ENCODE data around the gene PRXL2A.
"Not testable (repeated sequence)": the region's sequence is repeated elsewhere in the genome, so short reads cannot be mapped to it uniquely, and the experiment has no call there.

Gene PRXL2A

GRCh38 chr10:80408242-80409101 is at the start of gene PRXL2A:
Gene PRXL2A, plus strand, starts transcription at chr10:80408551. Its CDS starts 11,917 bp downstream, at chr10:80420468.
- no peak for DNase-seq (ENCODE audit: low read depth, low spot score)
- POLR2A ChIA-PET: no interaction called here
- peak within 1 kb of the TSS; percentile 52 for H3K4me3 ChIP-seq (ENCODE audit: low read depth, low read length)
- CTCF ChIA-PET: interaction anchor here (1.2 kb wide), 1 partner anchor 97 kb away, joined by 3 read pairs; no protein-coding TSS in a partner anchor
- TF ChIP-seq CTCF (IDR thresholded peaks at IDR 0.05; ENCODE audit: insufficient read depth, low read length, missing control alignments): no peak

GRCh38 chr10:80358925-80359324 is 49.4 kb upstream of the PRXL2A start:
- H3K4me3 ChIP-seq (ENCODE audit: low read depth, low read length); CTCF ChIA-PET; DNase-seq (ENCODE audit: low read depth, low spot score); POLR2A ChIA-PET: not testable (repeated sequence)

GRCh38 chr10:80359644-80360043 is 48.7 kb upstream of the PRXL2A start:
- ChIA-PET POLR2A (no interaction called here), CTCF (no interaction called here)
- TF ChIP-seq CTCF (IDR thresholded peaks at IDR 0.05; ENCODE audit: insufficient read depth, low read length, missing control alignments): no peak
- no peak overlapping the region for H3K4me3 ChIP-seq (ENCODE audit: low read depth, low read length)
- DNase-seq (ENCODE audit: low read depth, low spot score): no peak

GRCh38 chr10:80365510-80365909 is 42.8 kb upstream of the PRXL2A start:
- ChIA-PET CTCF (no interaction called here), POLR2A (no interaction called here)

GRCh38 chr10:80371467-80371866 is 36.9 kb upstream of the PRXL2A start:
- ChIA-PET POLR2A (no interaction called here), CTCF (no interaction called here)
- no peak overlapping the region for H3K4me3 ChIP-seq (ENCODE audit: low read depth, low read length)
- no peak for TF ChIP-seq CTCF (IDR thresholded peaks at IDR 0.05; ENCODE audit: insufficient read depth, low read length, missing control alignments)
- no peak for DNase-seq (ENCODE audit: low read depth, low spot score)

More at GRCh38 chr10:80365510-80365909, 42.8 kb upstream of the PRXL2A start:
- no peak for DNase-seq (ENCODE audit: low read depth, low spot score)
- H3K4me3 ChIP-seq (ENCODE audit: low read depth, low read length): no peak overlapping the region
- no peak for TF ChIP-seq CTCF (IDR thresholded peaks at IDR 0.05; ENCODE audit: insufficient read depth, low read length, missing control alignments)

- no peak overlapping the region for H3K4me3 ChIP-seq (ENCODE audit: low read depth, low read length)
- DNase-seq (ENCODE audit: low read depth, low spot score): no peak
- ChIA-PET CTCF (no interaction called here), POLR2A (no interaction called here)
- no peak for TF ChIP-seq CTCF (IDR thresholded peaks at IDR 0.05; ENCODE audit: insufficient read depth, low read length, missing control alignments)
Measured at GRCh38 chr10:80372675-80373074, 35.7 kb upstream of the PRXL2A start.

- ChIA-PET CTCF (no interaction called here), POLR2A (no interaction called here)
- TF ChIP-seq CTCF (IDR thresholded peaks at IDR 0.05; ENCODE audit: insufficient read depth, low read length, missing control alignments): no peak
- no peak overlapping the region for H3K4me3 ChIP-seq (ENCODE audit: low read depth, low read length)
- DNase-seq (ENCODE audit: low read depth, low spot score): no peak
Measured at GRCh38 chr10:80373502-80373901, 34.8 kb upstream of the PRXL2A start.

Data from AG04449 (cell line).